Measurements from ENCODE around the gene STX5.
A peak's percentile ranks its signal among the peaks of the same experiment; 100 is the strongest.
"Not testable (repeated sequence)": the region's sequence is repeated elsewhere in the genome, so short reads cannot be mapped to it uniquely, and the experiment has no call there.

Gene STX5

GRCh38 chr11:62854013-62854824 is 22.4 kb upstream of the STX5 start:
- DNase-seq (ENCODE audit: low read depth in 2 of 2) = no peak

- DNase-seq (ENCODE audit: low read depth in 2 of 2) = no peak
Observed at GRCh38 chr11:62853279-62853965, 21.6 kb upstream of the STX5 start.

GRCh38 chr11:62852523-62853188 is 20.8 kb upstream of the STX5 start:
- no peak for DNase-seq (ENCODE audit: low read depth in 2 of 2)

- no peak for DNase-seq (ENCODE audit: low read depth in 2 of 2)
Observed at GRCh38 chr11:62851807-62852522, 20.1 kb upstream of the STX5 start.

GRCh38 chr11:62850911-62851806 is 19.3 kb upstream of the STX5 start:
- no peak for DNase-seq (ENCODE audit: low read depth in 2 of 2)

- no peak for DNase-seq (ENCODE audit: low read depth in 2 of 2)
Observed at GRCh38 chr11:62847767-62848314, 16.0 kb upstream of the STX5 start.

- no peak for DNase-seq (ENCODE audit: low read depth in 2 of 2)
Observed at GRCh38 chr11:62846177-62846576, 14.3 kb upstream of the STX5 start.

- no peak for DNase-seq (ENCODE audit: low read depth in 2 of 2)
Observed at GRCh38 chr11:62844154-62844553, 12.3 kb upstream of the STX5 start.

- DNase-seq (ENCODE audit: low read depth in 2 of 2) = no peak
Observed at GRCh38 chr11:62843466-62843865, 11.6 kb upstream of the STX5 start.

GRCh38 chr11:62842891-62843290 is 11.0 kb upstream of the STX5 start:
- DNase-seq (ENCODE audit: low read depth in 2 of 2) = not testable (repeated sequence)

GRCh38 chr11:62842171-62842741 is 10.4 kb upstream of the STX5 start:
- DNase-seq (ENCODE audit: low read depth in 2 of 2) = no peak

GRCh38 chr11:62841361-62842170 is 9.7 kb upstream of the STX5 start:
- DNase-seq (ENCODE audit: low read depth in 2 of 2) = peak; percentile 61 to 64

GRCh38 chr11:62840721-62841360 is 9.0 kb upstream of the STX5 start:
- DNase-seq (ENCODE audit: low read depth in 2 of 2) = peak; percentile 48 to 58

GRCh38 chr11:62839050-62839945 is 7.4 kb upstream of the STX5 start, which contains the start of gene WDR74:
WDR74 (minus strand) TSS chr11:62839590; CDS start chr11:62839570, 20 bp downstream.
- peak; percentile 79 to 82 for DNase-seq (ENCODE audit: low read depth in 2 of 2)

- DNase-seq (ENCODE audit: low read depth in 2 of 2) = no peak
Observed at GRCh38 chr11:62835336-62835735, 3.5 kb upstream of the STX5 start.

- DNase-seq (ENCODE audit: low read depth in 2 of 2) = no peak
Observed at GRCh38 chr11:62832336-62833234, 734 bp upstream of the STX5 start, which contains the start of gene TEX54. TEX54 (minus strand) TSS chr11:62832841.

Data from stimulated activated CD8-positive, alpha-beta memory T cell treated with anti-CD3 and anti-CD28 coated beads, Interleukin-2, amount 100 ng/mL, for 1 hour (primary cell).